Measurements from ENCODE around the gene APBB2.

The APBB2 gene

GRCh38 chr4:41158756-41159155 is 55.6 kb downstream of the APBB2 start:
- Histone ChIP-seq H3F3A (ENCODE audit: control insufficient read depth, insufficient read depth) (no peaks in the 10 kb centered on the region), H3K36me3 (ENCODE audit: control insufficient read depth, low read length) (no peaks in the 10 kb centered on the region), H4K20me1 (ENCODE audit: control insufficient read depth, insufficient read depth, low read depth, low read length) (no peaks in the 10 kb centered on the region), H3K27ac (ENCODE audit: low read depth, low read length) (no peak overlapping the region), H3K9me2 (replicated peaks; ENCODE audit: control insufficient read depth, low read length) (no peaks in the 10 kb centered on the region), H3K4me1 (ENCODE audit: control insufficient read depth, low read length) (no peaks in the 10 kb centered on the region), H3K79me2 (ENCODE audit: control insufficient read depth, low read length) (peaks cover 91% of the 10 kb centered on the region), H3K4me3 (ENCODE audit: low read length) (no peak overlapping the region), H3K9me3 (ENCODE audit: control insufficient read depth, insufficient read depth, low read length) (no peaks in the 10 kb centered on the region), H3K27me3 (ENCODE audit: control insufficient read depth, low read length) (no peaks in the 10 kb centered on the region), H3K4me2 (ENCODE audit: low read length) (no peak overlapping the region)
- TF ChIP-seq CTCF (IDR thresholded peaks at IDR 0.05; ENCODE audit: low read depth, low read length, poor library complexity, severe bottlenecking) (no peak), EZH2phosphoT487 (IDR thresholded peaks at IDR 0.05; ENCODE audit: borderline replicate concordance, low read length) (no peak)

DNA sequence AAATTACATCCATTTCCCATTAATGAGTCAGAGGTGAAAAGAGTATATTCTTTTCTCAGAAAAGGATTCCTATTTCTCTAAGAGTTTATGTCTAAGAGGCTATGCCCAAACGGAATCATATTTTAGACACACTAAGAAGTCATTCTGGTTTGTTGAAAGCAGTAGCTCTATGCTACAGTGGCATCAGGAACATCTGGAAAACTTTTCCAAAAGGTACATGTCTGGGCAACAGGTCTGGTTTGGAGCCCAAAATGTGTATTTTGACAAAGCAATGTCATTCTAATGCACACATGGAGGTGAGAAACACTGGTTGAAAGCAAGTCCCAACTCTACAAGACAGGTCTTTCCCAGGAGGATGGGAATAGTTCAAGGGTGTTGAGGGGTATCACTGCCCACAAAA is 56.1 kb downstream of the APBB2 start:
- Histone ChIP-seq H3K27me3 (ENCODE audit: control insufficient read depth, low read length) (no peaks in the 10 kb centered on the region), H3K27ac (ENCODE audit: low read depth, low read length) (no peak overlapping the region), H3K36me3 (ENCODE audit: control insufficient read depth, low read length) (no peaks in the 10 kb centered on the region), H3K79me2 (ENCODE audit: control insufficient read depth, low read length) (peaks cover 89% of the 10 kb centered on the region), H3K4me1 (ENCODE audit: control insufficient read depth, low read length) (no peaks in the 10 kb centered on the region), H3K9me3 (ENCODE audit: control insufficient read depth, insufficient read depth, low read length) (no peaks in the 10 kb centered on the region), H3K4me2 (ENCODE audit: low read length) (no peak overlapping the region), H3K9me2 (replicated peaks; ENCODE audit: control insufficient read depth, low read length) (no peaks in the 10 kb centered on the region), H3K4me3 (ENCODE audit: low read length) (no peak overlapping the region), H4K20me1 (ENCODE audit: control insufficient read depth, insufficient read depth, low read depth, low read length) (no peaks in the 10 kb centered on the region), H3F3A (ENCODE audit: control insufficient read depth, insufficient read depth) (no peaks in the 10 kb centered on the region)
- TF ChIP-seq EZH2phosphoT487 (IDR thresholded peaks at IDR 0.05; ENCODE audit: borderline replicate concordance, low read length): no peak
- TF ChIP-seq CTCF (IDR thresholded peaks at IDR 0.05; ENCODE audit: low read depth, low read length, poor library complexity, severe bottlenecking): no peak

GRCh38 chr4:41157009-41157408 is 57.3 kb downstream of the APBB2 start:
- no peak for TF ChIP-seq CTCF (IDR thresholded peaks at IDR 0.05; ENCODE audit: low read depth, low read length, poor library complexity, severe bottlenecking)
- no peak for TF ChIP-seq EZH2phosphoT487 (IDR thresholded peaks at IDR 0.05; ENCODE audit: borderline replicate concordance, low read length)
- no peaks in the 10 kb centered on the region for H3K27me3 ChIP-seq (ENCODE audit: control insufficient read depth, low read length)
- H3K4me2 ChIP-seq (ENCODE audit: low read length): no peak overlapping the region
- peaks cover 87% of the 10 kb centered on the region for H3K79me2 ChIP-seq (ENCODE audit: control insufficient read depth, low read length)
- H3K9me2 ChIP-seq (replicated peaks; ENCODE audit: control insufficient read depth, low read length): no peaks in the 10 kb centered on the region
- no peaks in the 10 kb centered on the region for H3K9me3 ChIP-seq (ENCODE audit: control insufficient read depth, insufficient read depth, low read length)
- no peaks in the 10 kb centered on the region for H4K20me1 ChIP-seq (ENCODE audit: control insufficient read depth, insufficient read depth, low read depth, low read length)
- H3K27ac ChIP-seq (ENCODE audit: low read depth, low read length): no peak overlapping the region
- H3K4me1 ChIP-seq (ENCODE audit: control insufficient read depth, low read length): no peaks in the 10 kb centered on the region
- H3F3A ChIP-seq (ENCODE audit: control insufficient read depth, insufficient read depth): no peaks in the 10 kb centered on the region
- H3K36me3 ChIP-seq (ENCODE audit: control insufficient read depth, low read length): no peaks in the 10 kb centered on the region
- no peak overlapping the region for H3K4me3 ChIP-seq (ENCODE audit: low read length)

DNA sequence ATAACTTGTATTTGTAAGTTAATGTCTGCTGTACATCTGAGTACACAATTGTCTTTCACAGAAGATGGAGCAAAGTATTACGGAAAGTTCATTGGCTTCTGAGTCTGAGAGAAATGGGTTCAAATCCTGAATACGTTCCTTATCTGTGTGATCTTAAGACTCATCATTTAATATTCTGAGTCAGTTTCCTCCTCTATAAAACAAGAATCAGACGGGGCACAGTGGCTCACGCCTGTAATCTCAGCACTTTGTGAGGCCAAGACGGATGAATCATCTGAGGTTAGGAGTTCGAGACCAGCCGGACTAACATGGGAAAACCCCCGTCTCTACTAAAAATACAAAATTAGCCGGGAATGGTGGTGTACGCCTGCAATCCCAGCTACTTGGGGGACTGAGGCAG is 57.8 kb downstream of the APBB2 start:
- Histone ChIP-seq H3K27me3 (ENCODE audit: control insufficient read depth, low read length) (no peaks in the 10 kb centered on the region), H3K36me3 (ENCODE audit: control insufficient read depth, low read length) (no peaks in the 10 kb centered on the region), H3K27ac (ENCODE audit: low read depth, low read length) (no peak overlapping the region), H3K9me3 (ENCODE audit: control insufficient read depth, insufficient read depth, low read length) (no peaks in the 10 kb centered on the region), H4K20me1 (ENCODE audit: control insufficient read depth, insufficient read depth, low read depth, low read length) (no peaks in the 10 kb centered on the region), H3K4me2 (ENCODE audit: low read length) (no peak overlapping the region), H3K9me2 (replicated peaks; ENCODE audit: control insufficient read depth, low read length) (no peaks in the 10 kb centered on the region), H3K79me2 (ENCODE audit: control insufficient read depth, low read length) (peaks cover 83% of the 10 kb centered on the region), H3K4me3 (ENCODE audit: low read length) (no peak overlapping the region), H3F3A (ENCODE audit: control insufficient read depth, insufficient read depth) (no peaks in the 10 kb centered on the region), H3K4me1 (ENCODE audit: control insufficient read depth, low read length) (no peaks in the 10 kb centered on the region)
- TF ChIP-seq CTCF (IDR thresholded peaks at IDR 0.05; ENCODE audit: low read depth, low read length, poor library complexity, severe bottlenecking) (no peak), EZH2phosphoT487 (IDR thresholded peaks at IDR 0.05; ENCODE audit: borderline replicate concordance, low read length) (no peak)

Data from DOHH2 (cell line).